HG03196 (cell line): ENCODE data around the gene COL5A2.

Experiments used
- ATAC-seq: cut with Tn5 transposase; IDR thresholded peaks from one replicate; pipeline ENCODE4 v1.9.1; 2021; ENCODE audit not compliant: unreplicated experiment

Gene COL5A2

GRCh38 chr2:189179570-189179950 lies at the start of gene COL5A2:
Gene COL5A2 (minus strand): TSS chr2:189179761. CDS start chr2:189179604, 157 bp downstream.
- no peak for ATAC-seq

- no peak for ATAC-seq
These were observed 46.5 kb upstream of the COL5A2 start for GRCh38 chr2:189226017-189226416.

GRCh38 chr2:189225032-189225431 lies 45.5 kb upstream of the COL5A2 start:
- no peak for ATAC-seq

- no peak for ATAC-seq
These were observed 43.0 kb upstream of the COL5A2 start for GRCh38 chr2:189222468-189223105.

GRCh38 chr2:189221811-189222467 lies 42.4 kb upstream of the COL5A2 start:
- ATAC-seq = no peak

- no peak for ATAC-seq
These were observed 38.7 kb upstream of the COL5A2 start for GRCh38 chr2:189218236-189218635.

- no peak for ATAC-seq
These were observed 38.0 kb upstream of the COL5A2 start for GRCh38 chr2:189217541-189217940.

- ATAC-seq = no peak
These were observed 37.5 kb upstream of the COL5A2 start for GRCh38 chr2:189217051-189217450.

- ATAC-seq = no peak
These were observed 34.9 kb upstream of the COL5A2 start for GRCh38 chr2:189214484-189214883.

GRCh38 chr2:189213250-189213649 lies 33.7 kb upstream of the COL5A2 start:
- ATAC-seq = no peak

GRCh38 chr2:189210250-189211087 lies 30.9 kb upstream of the COL5A2 start:
- no peak for ATAC-seq

GRCh38 chr2:189208254-189208653 lies 28.7 kb upstream of the COL5A2 start:
- ATAC-seq = no peak

GRCh38 chr2:189204322-189204941 lies 24.9 kb upstream of the COL5A2 start:
- no peak for ATAC-seq

GRCh38 chr2:189203177-189203799 lies 23.7 kb upstream of the COL5A2 start:
- ATAC-seq = no peak

- ATAC-seq = no peak
These were observed 20.2 kb upstream of the COL5A2 start for GRCh38 chr2:189199797-189200196.

- no peak for ATAC-seq
These were observed 13.2 kb upstream of the COL5A2 start for GRCh38 chr2:189192766-189193165.

- ATAC-seq = no peak
These were observed 12.2 kb upstream of the COL5A2 start for GRCh38 chr2:189191766-189192165.

- no peak for ATAC-seq
These were observed 11.1 kb upstream of the COL5A2 start for GRCh38 chr2:189190685-189191084.

- no peak for ATAC-seq
These were observed 8.7 kb upstream of the COL5A2 start for GRCh38 chr2:189188115-189188805.

GRCh38 chr2:189183170-189183569 lies 3.6 kb upstream of the COL5A2 start:
- ATAC-seq = no peak
